Measurements from ENCODE around the gene CASP14. TPM values are rescaled to one million over a fixed set of nuclear protein-coding genes. Genes with fewer than 3 reads are reported as not detected.

CASP14 gene
- polyA plus RNA-seq, 2 of the 4 experiments (the other 2 are of a cell fraction) = not detected

DNA sequence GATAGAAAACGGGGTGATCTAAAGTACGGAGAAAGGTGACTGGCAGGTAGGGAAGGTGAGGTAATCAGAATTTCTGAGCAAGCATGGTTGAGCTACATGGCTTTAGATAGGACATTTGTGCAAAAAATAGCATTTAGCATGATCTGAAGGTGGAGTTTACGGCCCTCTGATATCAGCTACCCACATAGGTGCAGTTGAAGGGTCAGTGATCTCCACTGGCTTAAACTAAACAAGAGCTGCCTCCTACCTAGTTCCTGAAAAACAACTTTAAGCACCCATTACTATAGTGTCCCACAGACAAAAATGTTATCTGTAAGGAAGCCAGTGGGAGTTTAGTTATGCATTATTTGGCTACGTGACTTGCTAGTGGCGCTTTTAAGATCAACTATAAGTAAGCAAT, 1.2 kb upstream of the CASP14 start:
- no peak for TF ChIP-seq RNF2 (IDR thresholded peaks at IDR 0.05; ENCODE audit: borderline replicate concordance, low read depth)
- no peak for TF ChIP-seq TP53 (CRISPR knock-in tag; IDR thresholded peaks at IDR 0.05)
- TF ChIP-seq TFCP2L1 (CRISPR knock-in tag; IDR thresholded peaks at IDR 0.05) = no peak
- no peak for TF ChIP-seq RFX5 (IDR thresholded peaks at IDR 0.05)
- no peak for TF ChIP-seq RARB (CRISPR knock-in tag; IDR thresholded peaks at IDR 0.05)
- no peak for TF ChIP-seq ZNF302 (CRISPR knock-in tag; IDR thresholded peaks at IDR 0.05)
- TF ChIP-seq KDM1A (IDR thresholded peaks at IDR 0.05; ENCODE audit: low read depth) = no peak
- TF ChIP-seq, protein P1, sequence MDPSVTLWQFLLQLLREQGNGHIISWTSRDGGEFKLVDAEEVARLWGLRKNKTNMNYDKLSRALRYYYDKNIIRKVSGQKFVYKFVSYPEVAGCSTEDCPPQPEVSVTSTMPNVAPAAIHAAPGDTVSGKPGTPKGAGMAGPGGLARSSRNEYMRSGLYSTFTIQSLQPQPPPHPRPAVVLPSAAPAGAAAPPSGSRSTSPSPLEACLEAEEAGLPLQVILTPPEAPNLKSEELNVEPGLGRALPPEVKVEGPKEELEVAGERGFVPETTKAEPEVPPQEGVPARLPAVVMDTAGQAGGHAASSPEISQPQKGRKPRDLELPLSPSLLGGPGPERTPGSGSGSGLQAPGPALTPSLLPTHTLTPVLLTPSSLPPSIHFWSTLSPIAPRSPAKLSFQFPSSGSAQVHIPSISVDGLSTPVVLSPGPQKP (IDR thresholded peaks at IDR 0.05; ENCODE audit: low read depth, low read length) = no peak
- no peak for TF ChIP-seq JUN (IDR thresholded peaks at IDR 0.05)
- TF ChIP-seq JUNB (IDR thresholded peaks at IDR 0.05) = no peak
- no peak for TF ChIP-seq HOXA7 (CRISPR knock-in tag; IDR thresholded peaks at IDR 0.05)
- TF ChIP-seq NR3C1 (IDR thresholded peaks at IDR 0.05) = no peak
- TF ChIP-seq, protein P2, sequence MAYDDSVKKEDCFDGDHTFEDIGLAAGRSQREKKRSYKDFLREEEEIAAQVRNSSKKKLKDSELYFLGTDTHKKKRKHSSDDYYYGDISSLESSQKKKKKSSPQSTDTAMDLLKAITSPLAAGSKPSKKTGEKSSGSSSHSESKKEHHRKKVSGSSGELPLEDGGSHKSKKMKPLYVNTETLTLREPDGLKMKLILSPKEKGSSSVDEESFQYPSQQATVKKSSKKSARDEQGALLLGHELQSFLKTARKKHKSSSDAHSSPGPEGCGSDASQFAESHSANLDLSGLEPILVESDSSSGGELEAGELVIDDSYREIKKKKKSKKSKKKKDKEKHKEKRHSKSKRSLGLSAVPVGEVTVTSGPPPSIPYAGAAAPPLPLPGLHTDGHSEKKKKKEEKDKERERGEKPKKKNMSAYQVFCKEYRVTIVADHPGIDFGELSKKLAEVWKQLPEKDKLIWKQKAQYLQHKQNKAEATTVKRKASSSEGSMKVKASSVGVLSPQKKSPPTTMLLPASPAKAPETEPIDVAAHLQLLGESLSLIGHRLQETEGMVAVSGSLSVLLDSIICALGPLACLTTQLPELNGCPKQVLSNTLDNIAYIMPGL (CRISPR knock-in tag; IDR thresholded peaks at IDR 0.05; ENCODE audit: borderline replicate concordance) = no peak
- TF ChIP-seq EHMT2 (IDR thresholded peaks at IDR 0.05; ENCODE audit: low read depth) = no peak
- TF ChIP-seq HOXB13 (CRISPR knock-in tag; IDR thresholded peaks at IDR 0.05; ENCODE audit: low read depth) = no peak
- no peak for TF ChIP-seq CBX8 (IDR thresholded peaks at IDR 0.05)
- no peak for TF ChIP-seq KDM5A (IDR thresholded peaks at IDR 0.05)
- no peak for TF ChIP-seq CHD4 (IDR thresholded peaks at IDR 0.05; ENCODE audit: borderline replicate concordance)
- TF ChIP-seq HEYL (CRISPR knock-in tag; IDR thresholded peaks at IDR 0.05) = no peak
- TF ChIP-seq, protein P3, sequence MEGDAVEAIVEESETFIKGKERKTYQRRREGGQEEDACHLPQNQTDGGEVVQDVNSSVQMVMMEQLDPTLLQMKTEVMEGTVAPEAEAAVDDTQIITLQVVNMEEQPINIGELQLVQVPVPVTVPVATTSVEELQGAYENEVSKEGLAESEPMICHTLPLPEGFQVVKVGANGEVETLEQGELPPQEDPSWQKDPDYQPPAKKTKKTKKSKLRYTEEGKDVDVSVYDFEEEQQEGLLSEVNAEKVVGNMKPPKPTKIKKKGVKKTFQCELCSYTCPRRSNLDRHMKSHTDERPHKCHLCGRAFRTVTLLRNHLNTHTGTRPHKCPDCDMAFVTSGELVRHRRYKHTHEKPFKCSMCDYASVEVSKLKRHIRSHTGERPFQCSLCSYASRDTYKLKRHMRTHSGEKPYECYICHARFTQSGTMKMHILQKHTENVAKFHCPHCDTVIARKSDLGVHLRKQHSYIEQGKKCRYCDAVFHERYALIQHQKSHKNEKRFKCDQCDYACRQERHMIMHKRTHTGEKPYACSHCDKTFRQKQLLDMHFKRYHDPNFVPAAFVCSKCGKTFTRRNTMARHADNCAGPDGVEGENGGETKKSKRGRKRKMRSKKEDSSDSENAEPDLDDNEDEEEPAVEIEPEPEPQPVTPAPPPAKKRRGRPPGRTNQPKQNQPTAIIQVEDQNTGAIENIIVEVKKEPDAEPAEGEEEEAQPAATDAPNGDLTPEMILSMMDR (IDR thresholded peaks at IDR 0.05) = no peak
- CTCF ChIA-PET = no interaction called here
- Histone ChIP-seq H3K4me1 (no peaks in the 10 kb centered on the region), H3K27ac (no peak overlapping the region), H3K9me3 (no peaks in the 10 kb centered on the region), H3K4me3 (no peak overlapping the region), H3K4me2 (no peak overlapping the region)
- 19% methylated on average over 5 of the region's 5 CpGs for WGBS (ENCODE audit: missing lambda C conversion rate)
- no peak for FAIRE-seq
- no peak for ATAC-seq
- POLR2A ChIA-PET = no interaction called here
- DNase-seq (ENCODE audit: low read depth in 1 of 2, low spot score in 1 of 2) = no peak

DNA sequence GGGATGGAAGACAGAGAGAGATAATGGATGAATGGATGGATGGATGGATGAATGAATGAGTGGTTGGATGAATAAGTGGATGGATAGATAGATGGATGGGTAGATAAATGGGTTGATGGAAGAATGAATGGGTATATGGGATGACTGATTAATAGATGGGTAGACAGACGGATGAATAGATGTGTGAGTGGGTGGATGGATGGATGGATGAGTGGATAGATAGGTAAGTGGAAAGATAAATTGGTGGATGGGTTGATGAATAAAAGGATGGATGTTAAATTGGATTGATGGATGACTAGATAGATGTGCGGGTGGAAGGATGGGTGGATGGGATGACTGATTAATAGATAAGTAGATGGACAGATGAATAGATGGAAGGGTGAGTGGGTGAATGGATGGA, 1.4 kb downstream of the CASP14 start:
- Histone ChIP-seq H3K4me3 (no peak overlapping the region), H3K9me3 (no peaks in the 10 kb centered on the region), H3K4me2 (no peak overlapping the region), H3K27ac (no peak overlapping the region), H3K4me1 (no peaks in the 10 kb centered on the region)
- ATAC-seq (no peak), DNase-seq (ENCODE audit: low read depth in 1 of 2, low spot score in 1 of 2) (no peak), FAIRE-seq (no peak)
- ChIA-PET POLR2A (no interaction called here), CTCF (no interaction called here)
- WGBS (ENCODE audit: missing lambda C conversion rate) = 48% methylated on average over 2 of the region's 2 CpGs
- no peak for TF ChIP-seq ZFP36 (IDR thresholded peaks at IDR 0.05; ENCODE audit: borderline replicate concordance, partially characterized antibody)
- TF ChIP-seq POLR2AphosphoS2 (conservative IDR thresholded peaks at IDR 0.05; ENCODE audit: low read length) = no peak
- TF ChIP-seq JUNB (IDR thresholded peaks at IDR 0.05) = no peak
- no peak for TF ChIP-seq RCOR1 (IDR thresholded peaks at IDR 0.05; ENCODE audit: low read depth, low read length)
- no peak for TF ChIP-seq POLR2A (IDR thresholded peaks at IDR 0.05; ENCODE audit: low read length)
- no peak for TF ChIP-seq MYC (IDR thresholded peaks at IDR 0.05; ENCODE audit: borderline replicate concordance, low read length)
- no peak for TF ChIP-seq KDM5A (IDR thresholded peaks at IDR 0.05)
- TF ChIP-seq ZSCAN20 (CRISPR knock-in tag; IDR thresholded peaks at IDR 0.05) = no peak
- TF ChIP-seq JUN (IDR thresholded peaks at IDR 0.05) = no peak
- no peak for TF ChIP-seq BHLHE40 (IDR thresholded peaks at IDR 0.05; ENCODE audit: low read depth, low read length)
- TF ChIP-seq RFX5 (IDR thresholded peaks at IDR 0.05) = no peak

Data from A549 (cell line).